ENCODE measurements around the gene PGRMC2.

PGRMC2 gene

GRCh38 chr4:128294464-128294863 lies 6.9 kb upstream of the PGRMC2 start:
- TF ChIP-seq EZH2phosphoT487 (IDR thresholded peaks at IDR 0.05; ENCODE audit: low read depth): no peak
- no peak for TF ChIP-seq CTCF (IDR thresholded peaks at IDR 0.05; ENCODE audit: low read depth, low read length)
- Histone ChIP-seq H3K4me2 (ENCODE audit: low read length) (no peak overlapping the region), H3K36me3 (replicated peaks; ENCODE audit: low read depth, low read length) (peaks cover 4% of the 10 kb centered on the region), H3K27ac (ENCODE audit: low read length) (no peak overlapping the region), H3K27me3 (ENCODE audit: low read depth, low read length) (no peaks in the 10 kb centered on the region), H3K4me1 (ENCODE audit: low read length) (no peaks in the 10 kb centered on the region), H3K9ac (ENCODE audit: low read length) (no peak overlapping the region), H2AFZ (ENCODE audit: low read depth, low read length) (no peak overlapping the region), H3K79me2 (ENCODE audit: low read length) (peaks cover 2% of the 10 kb centered on the region), H3K4me3 (ENCODE audit: low read length) (no peak overlapping the region), H4K20me1 (ENCODE audit: insufficient read depth, low read length) (no peaks in the 10 kb centered on the region), H3K9me3 (ENCODE audit: insufficient read depth, low read length) (no peaks in the 10 kb centered on the region)

GRCh38 chr4:128292349-128292748 lies 4.7 kb upstream of the PGRMC2 start:
- H3K36me3 ChIP-seq (replicated peaks; ENCODE audit: low read depth, low read length): no peaks in the 10 kb centered on the region
- H3K79me2 ChIP-seq (ENCODE audit: low read length): peaks cover 15% of the 10 kb centered on the region
- H3K4me2 ChIP-seq (ENCODE audit: low read length): no peak overlapping the region
- TF ChIP-seq CTCF (IDR thresholded peaks at IDR 0.05; ENCODE audit: low read depth, low read length) (no peak), EZH2phosphoT487 (IDR thresholded peaks at IDR 0.05; ENCODE audit: low read depth) (no peak)
- H3K4me1 ChIP-seq (ENCODE audit: low read length): peaks cover 3% of the 10 kb centered on the region; the same call in 1 of the 2 replicates
- H3K27ac ChIP-seq (ENCODE audit: low read length): no peak overlapping the region
- no peaks in the 10 kb centered on the region for H3K27me3 ChIP-seq (ENCODE audit: low read depth, low read length)
- no peaks in the 10 kb centered on the region for H3K9me3 ChIP-seq (ENCODE audit: insufficient read depth, low read length)
- H3K9ac ChIP-seq (ENCODE audit: low read length): no peak overlapping the region
- no peaks in the 10 kb centered on the region for H4K20me1 ChIP-seq (ENCODE audit: insufficient read depth, low read length)
- no peak overlapping the region for H3K4me3 ChIP-seq (ENCODE audit: low read length)
- no peak overlapping the region for H2AFZ ChIP-seq (ENCODE audit: low read depth, low read length)

DNA sequence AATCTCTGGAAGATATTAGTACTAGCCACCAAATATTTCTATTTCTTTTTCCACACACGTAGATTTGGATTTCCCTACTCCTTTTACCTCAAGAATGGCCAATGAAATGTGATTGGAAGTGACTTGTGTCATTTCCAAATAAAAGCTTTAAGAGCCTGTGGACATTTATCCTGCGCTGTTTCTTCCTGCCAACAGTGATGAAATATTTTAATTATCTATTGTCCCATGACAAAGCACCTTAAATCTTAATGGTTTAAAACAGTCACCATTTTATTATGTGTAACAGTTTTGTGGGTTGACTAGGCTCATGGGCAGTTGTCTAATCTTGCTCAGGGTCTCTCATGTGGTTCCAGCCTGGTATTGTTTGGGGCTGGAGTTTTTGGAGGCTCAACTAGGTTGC lies 3.5 kb upstream of the PGRMC2 start:
- no peak overlapping the region for H3K4me2 ChIP-seq (ENCODE audit: low read length)
- H3K27ac ChIP-seq (ENCODE audit: low read length): no peak overlapping the region
- H3K36me3 ChIP-seq (replicated peaks; ENCODE audit: low read depth, low read length): no peaks in the 10 kb centered on the region
- peaks cover 7% of the 10 kb centered on the region for H4K20me1 ChIP-seq (ENCODE audit: insufficient read depth, low read length)
- no peaks in the 10 kb centered on the region for H3K27me3 ChIP-seq (ENCODE audit: low read depth, low read length)
- peaks cover 28% of the 10 kb centered on the region for H3K79me2 ChIP-seq (ENCODE audit: low read length)
- TF ChIP-seq EZH2phosphoT487 (IDR thresholded peaks at IDR 0.05; ENCODE audit: low read depth) (no peak), CTCF (IDR thresholded peaks at IDR 0.05; ENCODE audit: low read depth, low read length) (no peak)
- H3K9me3 ChIP-seq (ENCODE audit: insufficient read depth, low read length): no peaks in the 10 kb centered on the region
- H3K4me3 ChIP-seq (ENCODE audit: low read length): no peak overlapping the region
- no peak overlapping the region for H3K9ac ChIP-seq (ENCODE audit: low read length)
- peaks cover 6% of the 10 kb centered on the region for H3K4me1 ChIP-seq (ENCODE audit: low read length)
- H2AFZ ChIP-seq (ENCODE audit: low read depth, low read length): no peak overlapping the region

- TF ChIP-seq CTCF (IDR thresholded peaks at IDR 0.05; ENCODE audit: low read depth, low read length): no peak
- TF ChIP-seq EZH2phosphoT487 (IDR thresholded peaks at IDR 0.05; ENCODE audit: low read depth): no peak
- Histone ChIP-seq H2AFZ (ENCODE audit: low read depth, low read length) (no peak overlapping the region), H3K27ac (ENCODE audit: low read length) (no peak overlapping the region), H3K36me3 (replicated peaks; ENCODE audit: low read depth, low read length) (peaks cover 2% of the 10 kb centered on the region), H3K79me2 (ENCODE audit: low read length) (peaks cover 34% of the 10 kb centered on the region), H3K27me3 (ENCODE audit: low read depth, low read length) (no peaks in the 10 kb centered on the region), H3K4me2 (ENCODE audit: low read length) (no peak overlapping the region), H3K4me1 (ENCODE audit: low read length) (peaks cover 11% of the 10 kb centered on the region), H4K20me1 (ENCODE audit: insufficient read depth, low read length) (peaks cover 13% of the 10 kb centered on the region), H3K9ac (ENCODE audit: low read length) (no peak overlapping the region), H3K9me3 (ENCODE audit: insufficient read depth, low read length) (no peaks in the 10 kb centered on the region), H3K4me3 (ENCODE audit: low read length) (no peak overlapping the region)
Observed at GRCh38 chr4:128290526-128290925, 2.9 kb upstream of the PGRMC2 start.

All from OCI-LY3 (cell line).